ENCODE measurements around the gene HNRNPA1.

The HNRNPA1 gene

GRCh38 chr12:54294152-54294952, 13.8 kb downstream of the HNRNPA1 start:
- Histone ChIP-seq H3K4me3 (ENCODE audit: control insufficient read depth in 1 of 7, extremely low read depth in 1 of 7, insufficient read depth in 4 of 7, low read depth in 2 of 7, low read length in 6 of 7) (peak overlapping the region in 5 of 7 experiments; percentile 40 to 86 (median 59)), H3K4me1 (ENCODE audit: control extremely low read depth in 1 of 4, control insufficient read depth in 4 of 4, insufficient read depth in 4 of 4, low read length in 3 of 4) (peaks cover 24 to 93% (median 86%) of the 10 kb centered on the region in 4 experiments), H3K27me3 (replicated peaks in 2 of 5; ENCODE audit: control insufficient read depth in 4 of 5, insufficient read depth in 5 of 5, low read length in 4 of 5) (no peaks in the 10 kb centered on the region), H3K36me3 (ENCODE audit: control insufficient read depth in 4 of 4, insufficient read depth in 4 of 4, low read length in 3 of 4) (peaks cover 2 to 76% (median 57%) of the 10 kb centered on the region in 4 experiments), H3K27ac (ENCODE audit: insufficient read depth in 1 of 2, low read depth in 1 of 2, low read length in 2 of 2, poor library complexity in 1 of 2, severe bottlenecking in 2 of 2) (peak overlapping the region; percentile 22 to 95), H3K9me3 (ENCODE audit: control extremely low read depth in 1 of 5, control insufficient read depth in 4 of 5, insufficient read depth in 2 of 5, low read depth in 1 of 5, low read length in 4 of 5) (no peaks in the 10 kb centered on the region)
- DNase-seq = peak; percentile 64 to 76 (median 73)
- 39% methylated on average over 4 of the region's 9 CpGs for WGBS (ENCODE audit: insufficient coverage)
- POLR2A ChIA-PET = interaction anchor here (0.6 to 1.5 kb wide), 5 partner anchors 12 to 60 kb away, joined by 3 to 5 read pairs (median 3); partner anchors contain the start of gene CBX5
- CTCF ChIA-PET = interaction anchor here (0.6 to 15.8 kb wide), 21 partner anchors 8 to 145 kb away, joined by 3 to 890 read pairs (median 6); partner anchors contain the start of genes CBX5, COPZ1, HNRNPA1 and ZNF385A

- H3K27me3 ChIP-seq (replicated peaks in 2 of 5; ENCODE audit: control insufficient read depth in 4 of 5, insufficient read depth in 5 of 5, low read length in 4 of 5) = no peaks in the 10 kb centered on the region
- CTCF ChIA-PET = interaction anchor here (0.6 to 15.8 kb wide), 16 partner anchors 8 to 145 kb away, joined by 3 to 890 read pairs (median 10); partner anchors contain the start of genes CBX5, COPZ1 and HNRNPA1
- DNase-seq = no peak
- H3K4me3 ChIP-seq (ENCODE audit: control insufficient read depth in 1 of 7, extremely low read depth in 1 of 7, insufficient read depth in 4 of 7, low read depth in 2 of 7, low read length in 6 of 7) = peak overlapping the region in 6 of 7 experiments; percentile 0 to 86 (median 58)
- H3K4me1 ChIP-seq (ENCODE audit: control extremely low read depth in 1 of 4, control insufficient read depth in 4 of 4, insufficient read depth in 4 of 4, low read length in 3 of 4) = peaks cover 24 to 91% (median 80%) of the 10 kb centered on the region in 4 experiments
- H3K36me3 ChIP-seq (ENCODE audit: control insufficient read depth in 4 of 4, insufficient read depth in 4 of 4, low read length in 3 of 4) = peaks cover 2 to 75% (median 60%) of the 10 kb centered on the region in 4 experiments
- WGBS (ENCODE audit: insufficient coverage) = 58% methylated on average over 8 of the region's 9 CpGs
- peak overlapping the region; percentile 22 to 95 for H3K27ac ChIP-seq (ENCODE audit: insufficient read depth in 1 of 2, low read depth in 1 of 2, low read length in 2 of 2, poor library complexity in 1 of 2, severe bottlenecking in 2 of 2)
- POLR2A ChIA-PET = interaction anchor here (0.9 to 2.4 kb wide), 3 partner anchors 12 to 42 kb away, joined by 3 to 17 read pairs (median 5); partner anchors contain the start of gene COPZ1
- H3K9me3 ChIP-seq (ENCODE audit: control extremely low read depth in 1 of 5, control insufficient read depth in 4 of 5, insufficient read depth in 2 of 5, low read depth in 1 of 5, low read length in 4 of 5) = no peaks in the 10 kb centered on the region
These were observed 14.5 kb downstream of the HNRNPA1 start for GRCh38 chr12:54294953-54295566.

- Histone ChIP-seq H3K27me3 (replicated peaks in 2 of 5; ENCODE audit: control insufficient read depth in 4 of 5, insufficient read depth in 5 of 5, low read length in 4 of 5) (no peaks in the 10 kb centered on the region), H3K4me1 (ENCODE audit: control extremely low read depth in 1 of 4, control insufficient read depth in 4 of 4, insufficient read depth in 4 of 4, low read length in 3 of 4) (peaks cover 24 to 86% (median 73%) of the 10 kb centered on the region in 4 experiments), H3K36me3 (ENCODE audit: control insufficient read depth in 4 of 4, insufficient read depth in 4 of 4, low read length in 3 of 4) (peaks cover 2 to 66% (median 52%) of the 10 kb centered on the region in 4 experiments), H3K4me3 (ENCODE audit: control insufficient read depth in 1 of 7, extremely low read depth in 1 of 7, insufficient read depth in 4 of 7, low read depth in 2 of 7, low read length in 6 of 7) (peak overlapping the region; percentile 6 to 86 (median 59)), H3K27ac (ENCODE audit: insufficient read depth in 1 of 2, low read depth in 1 of 2, low read length in 2 of 2, poor library complexity in 1 of 2, severe bottlenecking in 2 of 2) (peak overlapping the region; percentile 43 to 95), H3K9me3 (ENCODE audit: control extremely low read depth in 1 of 5, control insufficient read depth in 4 of 5, insufficient read depth in 2 of 5, low read depth in 1 of 5, low read length in 4 of 5) (no peaks in the 10 kb centered on the region)
- DNase-seq = no peak
- CTCF ChIA-PET = interaction anchor here (0.7 to 15.8 kb wide), 10 partner anchors 10 to 125 kb away, joined by 3 to 890 read pairs (median 10); partner anchors contain the start of gene COPZ1
- WGBS (ENCODE audit: insufficient coverage) = 13% methylated on average over 4 of the region's 5 CpGs
- POLR2A ChIA-PET = interaction anchor here (0.9 to 2.4 kb wide), 3 partner anchors 24 to 39 kb away, joined by 3 to 17 read pairs (median 5); partner anchors contain the start of gene COPZ1
These were observed 16.0 kb downstream of the HNRNPA1 start for GRCh38 chr12:54296393-54297099.

- WGBS (ENCODE audit: insufficient coverage) = 0% methylated on average over 1 of the region's 5 CpGs
- Histone ChIP-seq H3K4me3 (ENCODE audit: control insufficient read depth in 1 of 7, extremely low read depth in 1 of 7, insufficient read depth in 4 of 7, low read depth in 2 of 7, low read length in 6 of 7) (peak overlapping the region; percentile 46 to 100 (median 96)), H3K9me3 (ENCODE audit: control extremely low read depth in 1 of 5, control insufficient read depth in 4 of 5, insufficient read depth in 2 of 5, low read depth in 1 of 5, low read length in 4 of 5) (no peaks in the 10 kb centered on the region), H3K27me3 (replicated peaks in 2 of 5; ENCODE audit: control insufficient read depth in 4 of 5, insufficient read depth in 5 of 5, low read length in 4 of 5) (no peaks in the 10 kb centered on the region), H3K27ac (ENCODE audit: insufficient read depth in 1 of 2, low read depth in 1 of 2, low read length in 2 of 2, poor library complexity in 1 of 2, severe bottlenecking in 2 of 2) (peak overlapping the region; percentile 91 to 95), H3K4me1 (ENCODE audit: control extremely low read depth in 1 of 4, control insufficient read depth in 4 of 4, insufficient read depth in 4 of 4, low read length in 3 of 4) (peaks cover 43 to 85% (median 75%) of the 10 kb centered on the region in 4 experiments), H3K36me3 (ENCODE audit: control insufficient read depth in 4 of 4, insufficient read depth in 4 of 4, low read length in 3 of 4) (peaks cover 0 to 44% (median 34%) of the 10 kb centered on the region in 4 experiments)
- POLR2A ChIA-PET = interaction anchor here (0.6 to 2.7 kb wide), 9 partner anchors 10 to 1425 kb away, joined by 3 to 15 read pairs (median 4); partner anchors contain the start of genes CBX5, COPZ1 and HNRNPA1
- peak in 1 of 3 donors; percentile 52 for DNase-seq
- CTCF ChIA-PET = interaction anchor here (0.8 to 15.8 kb wide), 14 partner anchors 9 to 81 kb away, joined by 3 to 890 read pairs (median 5); partner anchors contain the start of gene COPZ1
These were observed 18.4 kb downstream of the HNRNPA1 start for GRCh38 chr12:54298904-54299303.

GRCh38 chr12:54299515-54300224, 19.1 kb downstream of the HNRNPA1 start:
- WGBS (ENCODE audit: insufficient coverage) = 0% methylated on average over 4 of the region's 8 CpGs
- POLR2A ChIA-PET = interaction anchor here (0.8 to 2.7 kb wide), 8 partner anchors 11 to 59 kb away, joined by 3 to 15 read pairs (median 4); partner anchors contain the start of genes CBX5, COPZ1 and HNRNPA1
- H3K36me3 ChIP-seq (ENCODE audit: control insufficient read depth in 4 of 4, insufficient read depth in 4 of 4, low read length in 3 of 4) = peaks cover 0 to 37% (median 29%) of the 10 kb centered on the region in 4 experiments

More at GRCh38 chr12:54299515-54300224, 19.1 kb downstream of the HNRNPA1 start:
- Histone ChIP-seq H3K27ac (ENCODE audit: insufficient read depth in 1 of 2, low read depth in 1 of 2, low read length in 2 of 2, poor library complexity in 1 of 2, severe bottlenecking in 2 of 2) (peak overlapping the region; percentile 91 to 95), H3K9me3 (ENCODE audit: control extremely low read depth in 1 of 5, control insufficient read depth in 4 of 5, insufficient read depth in 2 of 5, low read depth in 1 of 5, low read length in 4 of 5) (no peaks in the 10 kb centered on the region), H3K4me1 (ENCODE audit: control extremely low read depth in 1 of 4, control insufficient read depth in 4 of 4, insufficient read depth in 4 of 4, low read length in 3 of 4) (peaks cover 46 to 84% (median 74%) of the 10 kb centered on the region in 4 experiments), H3K27me3 (replicated peaks in 2 of 5; ENCODE audit: control insufficient read depth in 4 of 5, insufficient read depth in 5 of 5, low read length in 4 of 5) (no peaks in the 10 kb centered on the region), H3K4me3 (ENCODE audit: control insufficient read depth in 1 of 7, extremely low read depth in 1 of 7, insufficient read depth in 4 of 7, low read depth in 2 of 7, low read length in 6 of 7) (peak overlapping the region; percentile 67 to 100 (median 96))
- no peak for DNase-seq
- CTCF ChIA-PET = interaction anchor here (1.0 to 15.8 kb wide), 17 partner anchors 8 to 80 kb away, joined by 3 to 890 read pairs (median 5); partner anchors contain the start of gene COPZ1
